HUES48 (cell line): ENCODE measurements around the gene CRIP3.

Experiments used
- H3K27ac ChIP-seq: one replicate; pipeline ENCODE4 v1.7.0; 2013; ENCODE audit warnings: low read depth, low read length, inconsistent platforms
- H3K27me3 ChIP-seq: 2 replicates; pipeline ENCODE4 v1.6.1; 2013; ENCODE audit warnings: mild to moderate bottlenecking, low read length; ENCODE audit not compliant: control insufficient read depth, insufficient read depth
- H3K36me3 ChIP-seq: 2 replicates; pipeline ENCODE4 v1.6.1; 2013; ENCODE audit warnings: low read length; ENCODE audit not compliant: control insufficient read depth, insufficient read depth
- H3K4me1 ChIP-seq: 2 replicates; pipeline ENCODE4 v1.6.1; 2013; ENCODE audit warnings: mild to moderate bottlenecking, low read length; ENCODE audit not compliant: control insufficient read depth, insufficient read depth
- H3K4me3 ChIP-seq: 2 replicates; pipeline ENCODE4 v1.5.1; 2013; ENCODE audit warnings: mild to moderate bottlenecking, low read depth, low read length
- H3K9ac ChIP-seq: 2 replicates; pipeline ENCODE4 v1.6.1; 2013; ENCODE audit warnings: mild to moderate bottlenecking, low read depth, low read length, moderate library complexity
- H3K9me3 ChIP-seq: 2 replicates; pipeline ENCODE4 v1.6.1; 2013; ENCODE audit warnings: low read length; ENCODE audit not compliant: control insufficient read depth, insufficient read depth

CRIP3 gene

GRCh38 chr6:43262000-43262779, 46.4 kb downstream of the CRIP3 start:
- Histone ChIP-seq H3K4me3 (no peak overlapping the region), H3K36me3 (no peaks in the 10 kb centered on the region), H3K27me3 (no peaks in the 10 kb centered on the region), H3K27ac (no peak overlapping the region), H3K4me1 (peaks cover 3% of the 10 kb centered on the region; the same call in 1 of the 2 replicates), H3K9ac (no peak overlapping the region), H3K9me3 (no peaks in the 10 kb centered on the region)

DNA sequence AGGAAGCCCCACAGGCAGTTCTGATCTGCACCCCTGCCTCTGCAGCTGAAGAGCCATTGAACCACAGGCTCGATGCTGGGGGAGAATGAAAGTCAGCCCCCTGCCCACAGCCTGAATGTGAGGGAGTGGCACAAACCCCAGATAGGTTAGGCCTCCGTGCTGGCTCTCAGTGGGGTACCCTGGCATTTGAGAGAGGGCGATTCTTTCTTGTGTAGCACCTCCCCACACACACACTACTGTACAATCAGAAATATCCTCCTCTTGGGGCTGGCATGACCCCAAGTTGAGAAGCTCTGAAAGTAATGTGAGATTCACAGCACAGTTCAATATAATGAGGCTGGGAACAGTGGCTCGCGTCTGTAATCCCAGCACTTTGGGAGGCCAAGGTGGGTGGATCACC, 47.4 kb downstream of the CRIP3 start:
- Histone ChIP-seq H3K27me3 (no peaks in the 10 kb centered on the region), H3K9me3 (no peaks in the 10 kb centered on the region), H3K4me3 (no peak overlapping the region), H3K36me3 (no peaks in the 10 kb centered on the region), H3K9ac (no peak overlapping the region), H3K27ac (no peak overlapping the region), H3K4me1 (no peaks in the 10 kb centered on the region)

- no peaks in the 10 kb centered on the region for H3K27me3 ChIP-seq
- H3K9ac ChIP-seq = no peak overlapping the region
These were observed 47.8 kb downstream of the CRIP3 start for GRCh38 chr6:43260791-43261190.

GRCh38 chr6:43258807-43259686, 49.6 kb downstream of the CRIP3 start:
- Histone ChIP-seq H3K4me3 (no peak overlapping the region), H3K27me3 (no peaks in the 10 kb centered on the region), H3K9ac (no peak overlapping the region), H3K4me1 (no peaks in the 10 kb centered on the region), H3K9me3 (no peaks in the 10 kb centered on the region), H3K27ac (no peak overlapping the region), H3K36me3 (no peaks in the 10 kb centered on the region)

More at GRCh38 chr6:43260791-43261190, 47.8 kb downstream of the CRIP3 start:
- H3K9me3 ChIP-seq = no peaks in the 10 kb centered on the region
- H3K4me3 ChIP-seq = no peak overlapping the region
- no peak overlapping the region for H3K27ac ChIP-seq
- no peaks in the 10 kb centered on the region for H3K36me3 ChIP-seq
- no peaks in the 10 kb centered on the region for H3K4me1 ChIP-seq

GRCh38 chr6:43258180-43258579, 50.4 kb downstream of the CRIP3 start:
- no peaks in the 10 kb centered on the region for H3K36me3 ChIP-seq
- no peak overlapping the region for H3K27ac ChIP-seq
- H3K9ac ChIP-seq = no peak overlapping the region
- H3K27me3 ChIP-seq = no peaks in the 10 kb centered on the region
- H3K4me3 ChIP-seq = no peak overlapping the region
- no peaks in the 10 kb centered on the region for H3K4me1 ChIP-seq
- no peaks in the 10 kb centered on the region for H3K9me3 ChIP-seq

DNA sequence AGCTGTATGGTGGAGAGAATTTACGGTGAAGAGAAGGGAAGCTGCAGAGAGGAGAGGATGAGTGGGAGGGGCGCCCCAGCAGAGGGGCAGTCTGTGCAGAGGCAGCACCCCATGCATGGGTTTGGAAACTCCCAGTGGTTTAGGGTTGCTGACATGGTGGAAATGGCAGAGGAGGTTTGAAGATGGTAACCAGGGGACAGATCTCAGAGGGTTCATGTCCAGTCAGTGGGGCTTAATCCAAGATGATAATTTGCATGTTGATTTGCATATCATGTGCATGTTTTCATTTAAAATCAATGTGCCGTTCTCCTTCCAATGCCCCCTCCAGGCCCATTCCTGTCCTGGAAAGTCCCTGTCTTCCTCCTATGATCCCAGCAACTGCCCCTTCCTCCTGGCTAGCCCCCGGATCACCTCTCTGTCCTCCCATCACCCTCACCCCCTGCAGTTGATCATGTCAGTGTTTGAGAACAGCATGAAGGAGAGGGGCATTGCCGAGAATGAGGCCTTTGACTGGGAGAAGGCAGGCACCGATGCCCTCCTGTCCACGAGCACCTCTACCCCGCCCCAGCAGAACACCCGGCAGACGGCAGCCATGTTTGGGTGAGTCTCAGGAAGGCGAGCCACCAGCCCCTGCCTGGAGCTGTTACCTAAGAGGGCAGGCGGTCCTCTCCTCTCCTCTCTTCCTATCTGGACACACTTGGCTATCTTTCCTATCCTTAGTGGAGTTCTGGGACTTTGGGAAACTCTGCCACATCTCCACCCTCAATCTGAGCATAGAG, 51.1 kb downstream of the CRIP3 start:
- Histone ChIP-seq H3K9ac (no peak overlapping the region), H3K36me3 (no peaks in the 10 kb centered on the region), H3K9me3 (no peaks in the 10 kb centered on the region), H3K4me1 (no peaks in the 10 kb centered on the region), H3K27me3 (no peaks in the 10 kb centered on the region), H3K27ac (no peak overlapping the region), H3K4me3 (no peak overlapping the region)

DNA sequence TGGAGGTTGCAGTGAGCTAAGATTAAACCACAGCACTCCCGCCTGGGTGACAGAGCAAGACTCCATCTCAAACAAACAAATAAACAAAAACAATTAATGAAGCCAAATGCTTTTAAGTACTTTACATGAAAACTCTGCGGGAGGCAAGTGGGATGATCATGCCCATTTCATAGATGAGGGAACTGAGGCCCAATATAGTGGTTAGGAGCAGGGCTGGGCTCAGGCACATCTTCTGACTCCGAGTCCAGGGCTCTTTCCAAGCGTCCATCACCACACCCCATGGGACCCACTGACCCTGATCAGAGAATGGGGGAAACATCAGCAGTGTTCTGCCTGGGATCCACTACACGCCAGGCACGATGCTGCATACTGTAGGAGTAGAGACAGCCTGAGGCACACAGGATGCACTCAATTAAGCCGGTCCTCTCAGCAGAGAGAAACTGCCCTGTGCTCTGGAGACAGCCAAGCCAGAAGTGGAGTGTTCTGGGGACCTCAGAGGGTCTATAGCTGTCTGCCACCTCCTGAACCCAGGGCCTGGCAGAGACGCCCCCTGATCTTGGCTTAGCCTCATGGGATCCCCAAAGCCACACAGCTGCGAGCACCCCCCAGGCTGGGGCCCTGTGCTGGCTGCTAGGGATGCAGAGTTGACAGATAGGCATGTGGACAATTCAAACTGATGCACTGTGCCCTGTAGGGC, 51.8 kb downstream of the CRIP3 start:
- H3K36me3 ChIP-seq = no peaks in the 10 kb centered on the region
- no peaks in the 10 kb centered on the region for H3K27me3 ChIP-seq
- no peak overlapping the region for H3K9ac ChIP-seq
- H3K4me3 ChIP-seq = no peak overlapping the region
- no peak overlapping the region for H3K27ac ChIP-seq
- H3K4me1 ChIP-seq = no peaks in the 10 kb centered on the region
- no peaks in the 10 kb centered on the region for H3K9me3 ChIP-seq
